ENCODE data around the gene IFNGR2. TPM values are rescaled to one million over a fixed set of nuclear protein-coding genes. Genes with fewer than 3 reads are reported as not detected.

IFNGR2 gene
- total and polyA plus RNA-seq, 2 donors (not counting 3 experiments of a cell fraction or from before 2014, with no cell fraction given) = 44.2 to 46.1 TPM

- no peak overlapping the region for H3K4me2 ChIP-seq (ENCODE audit: insufficient read depth, low read length)
- H2AFZ ChIP-seq (ENCODE audit: low read depth, low read length) = no peak overlapping the region
- no peaks in the 10 kb centered on the region for H3K36me3 ChIP-seq (ENCODE audit: control insufficient read depth in 2 of 2, extremely low read depth in 1 of 2, insufficient read depth in 2 of 2, low read length in 2 of 2)
- H3K4me1 ChIP-seq (ENCODE audit: control insufficient read depth, extremely low read depth, insufficient read depth, low read length) = peaks cover 3% of the 10 kb centered on the region
- H3K9ac ChIP-seq (replicated peaks; ENCODE audit: extremely low read depth, insufficient read depth, low read length) = no peak overlapping the region
- no TSS peak for BruUV-seq (replicated peaks)
- TF ChIP-seq POLR2A (IDR thresholded peaks at IDR 0.05; ENCODE audit: low read depth, low read length) (no peak), EZH2 (IDR thresholded peaks at IDR 0.05; ENCODE audit: borderline replicate concordance, low read depth, low read length, severe bottlenecking) (no peak), POLR2AphosphoS5 (IDR thresholded peaks at IDR 0.05; ENCODE audit: insufficient read depth, low read depth, low read length) (no peak), MYC (IDR thresholded peaks at IDR 0.05; ENCODE audit: low read depth, low read length) (no peak), JUN (IDR thresholded peaks at IDR 0.05; ENCODE audit: borderline replicate concordance, insufficient read depth, insufficient read length, low read depth) (no peak), MAX (IDR thresholded peaks at IDR 0.05; ENCODE audit: insufficient read depth, insufficient read length) (no peak)
- CTCF ChIA-PET = interaction anchor here (1.4 to 2.0 kb wide), 2 partner anchors 10 to 200 kb away, joined by 5 to 7 read pairs; no protein-coding TSS in a partner anchor
- dilution Hi-C loops (cut with MboI; ENCODE audit: extremely low pct_ligation_motif_present, low sequenced_read_pairs) = no loop called here
- H3K9me1 ChIP-seq (replicated peaks; ENCODE audit: control insufficient read depth, extremely low read depth, insufficient read depth, low read length) = no peaks in the 10 kb centered on the region
- H3K9me3 ChIP-seq (replicated peaks; ENCODE audit: control insufficient read depth, insufficient read depth, low read length) = no peaks in the 10 kb centered on the region
- no peak overlapping the region for H3K27ac ChIP-seq (ENCODE audit: insufficient read depth, low read depth, low read length)
- no peaks in the 10 kb centered on the region for H3K27me3 ChIP-seq (ENCODE audit: control insufficient read depth in 2 of 2, insufficient read depth in 2 of 2, low read length in 2 of 2)
- no peaks in the 10 kb centered on the region for H4K20me1 ChIP-seq (replicated peaks; ENCODE audit: control insufficient read depth, extremely low read depth, insufficient read depth, low read length)
- no peak for DNase-seq (ENCODE audit: low read depth, low spot score)
- no peaks in the 10 kb centered on the region for H3K79me2 ChIP-seq (ENCODE audit: control insufficient read depth, insufficient read depth, low read length)
- intact Hi-C loops (cut with micrococcal nuclease) = no loop called here
- POLR2A ChIA-PET = no interaction called here
- no peak overlapping the region for H3K4me3 ChIP-seq (replicated peaks in 1 of 3; ENCODE audit: insufficient read depth in 1 of 3, low read depth in 1 of 3, low read length in 3 of 3)
- FAIRE-seq = no peak
Measured at GRCh38 chr21:33396951-33397350, 6.3 kb upstream of the IFNGR2 start.

GRCh38 chr21:33397717-33398116, 5.5 kb upstream of the IFNGR2 start:
- POLR2A ChIA-PET = no interaction called here
- CTCF ChIA-PET = interaction anchor here (1.3 kb wide), 1 partner anchor 12 kb away, joined by 3 read pairs; no protein-coding TSS in a partner anchor
- H3K27ac ChIP-seq (ENCODE audit: insufficient read depth, low read depth, low read length) = no peak overlapping the region
- H3K79me2 ChIP-seq (ENCODE audit: control insufficient read depth, insufficient read depth, low read length) = no peaks in the 10 kb centered on the region
- DNase-seq (ENCODE audit: low read depth, low spot score) = no peak
- H3K4me2 ChIP-seq (ENCODE audit: insufficient read depth, low read length) = no peak overlapping the region
- intact Hi-C loops (cut with micrococcal nuclease) (no loop called here), dilution Hi-C loops (cut with MboI; ENCODE audit: extremely low pct_ligation_motif_present, low sequenced_read_pairs) (no loop called here)
- TF ChIP-seq CTCF (IDR thresholded peaks at IDR 0.05; ENCODE audit: extremely low read depth in 1 of 2, insufficient read depth in 1 of 2, low read depth in 1 of 2, low read length in 2 of 2) = no peak
- TF ChIP-seq MYC (IDR thresholded peaks at IDR 0.05; ENCODE audit: low read depth, low read length) = no peak
- H3K4me1 ChIP-seq (ENCODE audit: control insufficient read depth, extremely low read depth, insufficient read depth, low read length) = peaks cover 5% of the 10 kb centered on the region
- no peaks in the 10 kb centered on the region for H3K36me3 ChIP-seq (ENCODE audit: control insufficient read depth in 2 of 2, extremely low read depth in 1 of 2, insufficient read depth in 2 of 2, low read length in 2 of 2)
- no peak for FAIRE-seq
- no peak overlapping the region for H3K9ac ChIP-seq (replicated peaks; ENCODE audit: extremely low read depth, insufficient read depth, low read length)
- H3K9me3 ChIP-seq (replicated peaks; ENCODE audit: control insufficient read depth, insufficient read depth, low read length) = no peaks in the 10 kb centered on the region
- no peaks in the 10 kb centered on the region for H4K20me1 ChIP-seq (replicated peaks; ENCODE audit: control insufficient read depth, extremely low read depth, insufficient read depth, low read length)
- H3K9me1 ChIP-seq (replicated peaks; ENCODE audit: control insufficient read depth, extremely low read depth, insufficient read depth, low read length) = no peaks in the 10 kb centered on the region
- BruUV-seq (replicated peaks) = no TSS peak
- no peak overlapping the region for H3K4me3 ChIP-seq (replicated peaks in 1 of 3; ENCODE audit: insufficient read depth in 1 of 3, low read depth in 1 of 3, low read length in 3 of 3)
- H2AFZ ChIP-seq (ENCODE audit: low read depth, low read length) = no peak overlapping the region
- no peaks in the 10 kb centered on the region for H3K27me3 ChIP-seq (ENCODE audit: control insufficient read depth in 2 of 2, insufficient read depth in 2 of 2, low read length in 2 of 2)

Data from endothelial cell of umbilical vein (primary cell).